Measurements from ENCODE around the gene MISP3.

DNA sequence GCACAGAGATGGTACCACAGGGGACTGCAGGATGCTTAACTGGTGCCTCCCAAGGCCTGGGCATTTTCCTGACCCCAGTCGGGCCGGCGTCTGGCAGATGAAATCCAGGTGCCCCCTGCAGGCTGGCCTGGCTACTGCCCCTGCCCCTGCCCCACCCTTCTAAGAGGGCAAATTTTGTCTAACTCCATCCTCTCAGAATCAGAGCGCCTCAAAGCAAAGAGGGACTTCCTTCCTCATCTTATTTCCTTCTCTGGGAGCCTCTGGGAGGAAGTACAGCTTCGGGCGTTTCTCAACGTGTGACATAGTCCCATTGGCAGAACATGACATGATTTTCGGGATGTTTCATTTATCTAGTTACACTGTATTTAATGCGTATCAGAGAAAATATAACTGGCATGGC is 42.3 kb downstream of the MISP3 start:
- TF ChIP-seq, protein P1, sequence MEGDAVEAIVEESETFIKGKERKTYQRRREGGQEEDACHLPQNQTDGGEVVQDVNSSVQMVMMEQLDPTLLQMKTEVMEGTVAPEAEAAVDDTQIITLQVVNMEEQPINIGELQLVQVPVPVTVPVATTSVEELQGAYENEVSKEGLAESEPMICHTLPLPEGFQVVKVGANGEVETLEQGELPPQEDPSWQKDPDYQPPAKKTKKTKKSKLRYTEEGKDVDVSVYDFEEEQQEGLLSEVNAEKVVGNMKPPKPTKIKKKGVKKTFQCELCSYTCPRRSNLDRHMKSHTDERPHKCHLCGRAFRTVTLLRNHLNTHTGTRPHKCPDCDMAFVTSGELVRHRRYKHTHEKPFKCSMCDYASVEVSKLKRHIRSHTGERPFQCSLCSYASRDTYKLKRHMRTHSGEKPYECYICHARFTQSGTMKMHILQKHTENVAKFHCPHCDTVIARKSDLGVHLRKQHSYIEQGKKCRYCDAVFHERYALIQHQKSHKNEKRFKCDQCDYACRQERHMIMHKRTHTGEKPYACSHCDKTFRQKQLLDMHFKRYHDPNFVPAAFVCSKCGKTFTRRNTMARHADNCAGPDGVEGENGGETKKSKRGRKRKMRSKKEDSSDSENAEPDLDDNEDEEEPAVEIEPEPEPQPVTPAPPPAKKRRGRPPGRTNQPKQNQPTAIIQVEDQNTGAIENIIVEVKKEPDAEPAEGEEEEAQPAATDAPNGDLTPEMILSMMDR (IDR thresholded peaks at IDR 0.05) = peak in 3 of 4 experiments; percentile 15 to 46 (median 37)
- TF ChIP-seq POLR2A (IDR thresholded peaks at IDR 0.05) (no peak), POLR2AphosphoS5 (IDR thresholded peaks at IDR 0.05) (no peak)
